Measurements from ENCODE around the gene WNT7A. TPM values are rescaled to one million over a fixed set of nuclear protein-coding genes. Genes with fewer than 3 reads are reported as not detected.
A peak's percentile ranks its signal among the peaks of the same experiment; 100 is the strongest.

WNT7A gene
- total RNA-seq, 1 experiment from 2014 or later: not detected

DNA sequence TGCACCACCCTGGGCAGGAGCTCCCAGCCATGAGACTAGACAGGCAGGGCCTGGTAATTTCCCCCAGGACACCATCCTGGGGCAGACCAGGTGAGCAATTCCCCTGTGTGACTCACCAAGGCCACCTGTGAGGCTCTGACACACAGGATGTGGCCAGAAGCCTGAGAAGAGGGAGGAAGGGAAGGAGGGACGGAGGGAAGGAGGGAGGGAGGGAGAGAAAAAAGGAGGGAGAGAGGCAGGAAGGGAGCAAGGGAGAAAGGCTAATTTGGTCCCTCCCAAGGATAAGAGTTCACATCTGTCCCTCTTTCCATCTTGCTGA lies 25.9 kb downstream of the WNT7A start:
- H3K14ac ChIP-seq (ENCODE audit: insufficient read depth, low read length): no peak overlapping the region
- no peak overlapping the region for H3K27ac Mint-ChIP-seq
- H3K36me3 Mint-ChIP-seq (ENCODE audit: insufficient read depth in 1 of 3, low read depth in 3 of 3): no peaks in the 10 kb centered on the region
- no peaks in the 10 kb centered on the region for H3K79me2 ChIP-seq (ENCODE audit: insufficient read depth, low read length)
- peaks cover 14 to 18% of the 10 kb centered on the region in 2 experiments for H3K4me1 Mint-ChIP-seq
- H3K4me1 ChIP-seq (ENCODE audit: insufficient read depth, low read length): no peaks in the 10 kb centered on the region
- H2BK5ac ChIP-seq (ENCODE audit: insufficient read length, low read length): no peak overlapping the region
- no peak overlapping the region for H2BK15ac ChIP-seq (ENCODE audit: low read depth, low read length)
- H2AK5ac ChIP-seq (ENCODE audit: insufficient read length, low read length): no peak overlapping the region
- no peak overlapping the region for H3K23ac ChIP-seq (ENCODE audit: insufficient read length, low read depth, low read length)
- no peak overlapping the region for H4K8ac ChIP-seq (replicated peaks; ENCODE audit: insufficient read length, low read depth, low read length)
- no peaks in the 10 kb centered on the region for H3K9me3 ChIP-seq (ENCODE audit: control insufficient read depth, low read depth, low read length)
- H3K23me2 ChIP-seq (ENCODE audit: insufficient read length, low read depth, low read length, poor library complexity, severe bottlenecking): no peaks in the 10 kb centered on the region
- H3K4me2 ChIP-seq (ENCODE audit: insufficient read depth, insufficient read length, low read length): no peak overlapping the region
- peak overlapping the region; percentile 21 for H3K18ac ChIP-seq (ENCODE audit: insufficient read length, low read depth, low read length)
- no peak overlapping the region for H2AFZ ChIP-seq (ENCODE audit: low read length)
- H4K5ac ChIP-seq (ENCODE audit: insufficient read length, low read depth, low read length): no peak overlapping the region
- H2BK20ac ChIP-seq (ENCODE audit: low read depth, low read length, poor library complexity, severe bottlenecking): no peak overlapping the region
- no peak overlapping the region for H4K91ac ChIP-seq (ENCODE audit: insufficient read length, low read depth, low read length)
- no peak for DNase-seq
- no peaks in the 10 kb centered on the region; a peak in 1 of 5 replicates for H3K9me3 Mint-ChIP-seq
- TF ChIP-seq, protein P1, sequence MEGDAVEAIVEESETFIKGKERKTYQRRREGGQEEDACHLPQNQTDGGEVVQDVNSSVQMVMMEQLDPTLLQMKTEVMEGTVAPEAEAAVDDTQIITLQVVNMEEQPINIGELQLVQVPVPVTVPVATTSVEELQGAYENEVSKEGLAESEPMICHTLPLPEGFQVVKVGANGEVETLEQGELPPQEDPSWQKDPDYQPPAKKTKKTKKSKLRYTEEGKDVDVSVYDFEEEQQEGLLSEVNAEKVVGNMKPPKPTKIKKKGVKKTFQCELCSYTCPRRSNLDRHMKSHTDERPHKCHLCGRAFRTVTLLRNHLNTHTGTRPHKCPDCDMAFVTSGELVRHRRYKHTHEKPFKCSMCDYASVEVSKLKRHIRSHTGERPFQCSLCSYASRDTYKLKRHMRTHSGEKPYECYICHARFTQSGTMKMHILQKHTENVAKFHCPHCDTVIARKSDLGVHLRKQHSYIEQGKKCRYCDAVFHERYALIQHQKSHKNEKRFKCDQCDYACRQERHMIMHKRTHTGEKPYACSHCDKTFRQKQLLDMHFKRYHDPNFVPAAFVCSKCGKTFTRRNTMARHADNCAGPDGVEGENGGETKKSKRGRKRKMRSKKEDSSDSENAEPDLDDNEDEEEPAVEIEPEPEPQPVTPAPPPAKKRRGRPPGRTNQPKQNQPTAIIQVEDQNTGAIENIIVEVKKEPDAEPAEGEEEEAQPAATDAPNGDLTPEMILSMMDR (conservative IDR thresholded peaks at IDR 0.05): no peak
- no peaks in the 10 kb centered on the region; the same call in 1 of the 2 replicates for H3K27me3 ChIP-seq (ENCODE audit: insufficient read depth, low read length)
- H4K20me1 ChIP-seq (ENCODE audit: control insufficient read depth, insufficient read depth, insufficient read length): no peaks in the 10 kb centered on the region
- H3K27ac ChIP-seq (ENCODE audit: insufficient read length, low read depth, low read length): no peak overlapping the region
- peaks cover 31% of the 10 kb centered on the region for H3K27me3 Mint-ChIP-seq (ENCODE audit: low read depth)
- H3T11ph ChIP-seq (ENCODE audit: low read length): no peak overlapping the region
- no peak overlapping the region for H3K9ac ChIP-seq (ENCODE audit: extremely low read depth, insufficient read length, low read length)
- H3K4me3 Mint-ChIP-seq: no peak overlapping the region
- no peak overlapping the region for H2BK120ac ChIP-seq (ENCODE audit: low read depth, low read length, poor library complexity, severe bottlenecking)
- H3K4ac ChIP-seq (ENCODE audit: low read depth, low read length): no peak overlapping the region
- no CpG with 5 or more reads among the region's 1 CpG for WGBS (ENCODE audit: extremely low coverage, insufficient read length, low lambda C conversion rate)
- no peak overlapping the region for H2BK12ac ChIP-seq (ENCODE audit: insufficient read length, low read depth, low read length)
- no peak overlapping the region for H3K56ac ChIP-seq (ENCODE audit: insufficient read length, low read depth, low read length)
- no peaks in the 10 kb centered on the region for H3K79me1 ChIP-seq (ENCODE audit: insufficient read depth, low read depth, low read length, poor library complexity, severe bottlenecking)

Data from H9 (cell line).